GM12878 (cell line): ENCODE data around the gene IRAK2. TPM values are rescaled to one million over a fixed set of nuclear protein-coding genes. Genes with fewer than 3 reads are reported as not detected.
A peak's percentile ranks its signal among the peaks of the same experiment; 100 is the strongest.

Experiments used
- ATAC-seq: fragments of 200-7000 bp; cut with Tn5 transposase; 3 replicates; pipeline ENCODE4 v1.9.1; 2020; ENCODE audit warnings: mild to moderate bottlenecking, moderate library complexity
- BruUV-seq: library from RNA; stranded (reverse); fragments of 400-500 nt; replicated peaks from 2 replicates; lab custom pipeline; 2021; lab: Mats Ljungman, UMichigan
- CTCF ChIA-PET: fragments of 300-600 bp; sonication (Branson Sonifier 250); formaldehyde crosslinking; extraction: SDS; loops from one replicate; lab custom pipeline; 2021; ENCODE audit warnings: inconsistent platforms; lab: Yijun Ruan, JAX
- POLR2A ChIA-PET: fragments of 350-600 bp; formaldehyde crosslinking; extraction: SDS; loops from one replicate; lab custom pipeline; 2021; ENCODE audit warnings: inconsistent platforms; lab: Charles Lee
- RAD21 ChIA-PET: fragments of 300-600 bp; sonication (Branson Sonifier 250); formaldehyde crosslinking; loops from one replicate; lab custom pipeline; 2023; ENCODE audit warnings: antibody characterized with exemption; ENCODE audit not compliant: unreplicated experiment; lab: Charles Lee
- SMC1A ChIA-PET: fragments of 300-600 bp; sonication (Branson Sonifier 250); formaldehyde crosslinking; loops from one replicate; lab custom pipeline; 2023; ENCODE audit not compliant: unreplicated experiment, uncharacterized antibody; lab: Charles Lee
- DNase-seq: peaks from one replicate; pipeline ENCODE4 v3.0.0-alpha.2; 2011; ENCODE audit warnings: low read depth, low spot score
- FAIRE-seq: peaks from 3 replicates; lab custom pipeline; 2011; peaks lifted over from hg19 to GRCh38; lab: Jason Lieb, UNC
- H2AFZ ChIP-seq: 2 replicates; pipeline ENCODE4 v1.6.0; 2011; ENCODE audit warnings: low read depth, low read length, control low read depth; ENCODE audit not compliant: control insufficient read depth
- H3K27ac ChIP-seq: 2 replicates; pipeline ENCODE4 v1.5.1; 2011; ENCODE audit warnings: control low read depth; ENCODE audit not compliant: control insufficient read depth, insufficient read depth
- H3K27me3 ChIP-seq, 2 experiments: replicated peaks in 1 of 2; 2 replicates each; pipeline versions ENCODE4 v1.6.0 to v1.6.1; 2011; ENCODE audit warnings: low read length in 1 of 2; ENCODE audit not compliant: control insufficient read depth in 2 of 2, insufficient read depth in 2 of 2
- H3K36me3 ChIP-seq, 2 experiments: 2 replicates each; pipeline ENCODE4 v1.5.1; 2011; ENCODE audit warnings: low read length in 1 of 2; ENCODE audit not compliant: control insufficient read depth in 2 of 2, insufficient read depth in 2 of 2
- H3K4me1 ChIP-seq: 2 replicates; pipeline ENCODE4 v1.6.1; 2011; ENCODE audit warnings: mild to moderate bottlenecking, low read length, moderate library complexity, mixed read lengths; ENCODE audit not compliant: control insufficient read depth, insufficient read depth
- H3K4me2 ChIP-seq: 2 replicates; pipeline ENCODE4 v1.6.0; 2011; ENCODE audit warnings: control low read depth; ENCODE audit not compliant: control insufficient read depth, insufficient read depth
- H3K4me3 ChIP-seq: fragments of 200-600 bp; sonication (generic); 2 replicates; pipeline ENCODE4 v1.5.1; 2016
- H3K79me2 ChIP-seq: 2 replicates; pipeline ENCODE4 v1.6.0; 2011; ENCODE audit warnings: low read length; ENCODE audit not compliant: control insufficient read depth, insufficient read depth
- H3K9ac ChIP-seq: 2 replicates; pipeline ENCODE4 v1.8.0; 2011; ENCODE audit warnings: low read length, control low read depth, mixed read lengths; ENCODE audit not compliant: control insufficient read depth, insufficient read depth
- H3K9me3 ChIP-seq: replicated peaks from 3 replicates; pipeline ENCODE4 v1.5.1; 2011; ENCODE audit warnings: mild to moderate bottlenecking, low read length; ENCODE audit not compliant: control insufficient read depth, insufficient read depth
- H4K20me1 ChIP-seq: 2 replicates; pipeline ENCODE4 v1.6.0; 2011; ENCODE audit not compliant: control insufficient read depth, insufficient read depth
- CBFB ChIP-seq: IDR thresholded peaks from 2 replicates; pipeline ENCODE4 v1.6.1; 2016; ENCODE audit warnings: antibody characterized with exemption, low read depth
- CREM ChIP-seq: IDR thresholded peaks from 2 replicates; pipeline ENCODE4 v1.6.1; 2014; ENCODE audit warnings: antibody characterized with exemption, low read depth
- FOXM1 ChIP-seq: IDR thresholded peaks from 2 replicates; pipeline ENCODE4 v1.6.1; 2012; ENCODE audit warnings: low read depth, mild to moderate bottlenecking, inconsistent platforms, low read length, moderate library complexity
- GATAD2B ChIP-seq: fragments of 450-650 bp; conservative IDR thresholded peaks from 2 replicates; pipeline ENCODE4 v1.6.1; 2017; ENCODE audit warnings: low read depth, mild to moderate bottlenecking, moderate library complexity
- IKZF1 ChIP-seq: fragments of 450-650 bp; conservative IDR thresholded peaks from 2 replicates; pipeline ENCODE4 v1.6.1; 2017; ENCODE audit warnings: antibody characterized with exemption, mild to moderate bottlenecking
- JUNB ChIP-seq: IDR thresholded peaks from 2 replicates; pipeline ENCODE4 v1.6.1; 2016; ENCODE audit warnings: antibody characterized with exemption, mild to moderate bottlenecking
- NR2C1 ChIP-seq: fragments of 450-650 bp; IDR thresholded peaks from 2 replicates; pipeline ENCODE4 v1.6.1; 2017; ENCODE audit warnings: antibody characterized with exemption, mild to moderate bottlenecking, moderate library complexity
- SPI1 ChIP-seq: IDR thresholded peaks from 2 replicates; pipeline ENCODE4 v1.6.1; 2011; ENCODE audit warnings: low read depth, mild to moderate bottlenecking, low read length, moderate library complexity, borderline replicate concordance; ENCODE audit not compliant: insufficient read depth
- SRF ChIP-seq, 2 experiments: IDR thresholded peaks; 2 replicates each; pipeline ENCODE4 v1.6.1; 2011; ENCODE audit warnings: low read depth in 2 of 2, low read length in 2 of 2, mild to moderate bottlenecking in 1 of 2, moderate library complexity in 1 of 2
- ZBTB40 ChIP-seq: fragments of 450-650 bp; IDR thresholded peaks from 2 replicates; pipeline ENCODE4 v1.6.1; 2016; ENCODE audit warnings: mild to moderate bottlenecking, moderate library complexity, borderline replicate concordance
- ZNF384 ChIP-seq: IDR thresholded peaks from 2 replicates; pipeline ENCODE4 v1.6.1; 2012; ENCODE audit warnings: low read depth, mild to moderate bottlenecking, low read length, improper control_type of control experiment, borderline replicate concordance
- WGBS: methylation state at CpG from one replicate; pipeline ENCODE4 v1.1.6; 2016; ENCODE audit warnings: low lambda C conversion rate; ENCODE audit not compliant: insufficient replicate concordance, insufficient coverage; ENCODE audit errors: missing lambda C conversion rate; 5-methylcytosine and 5-hydroxymethylcytosine counted together
- in situ Hi-C: fragments of 300-500 bp; cut with MboI; formaldehyde crosslinking; loops from 9 replicates; pipeline ENCODE4 v1.14.3; 2018; ENCODE audit warnings: mixed read lengths
- intact Hi-C: fragments of 100-400 bp; cut with micrococcal nuclease; formaldehyde crosslinking; loops from one replicate; pipeline ENCODE4 v1.14.2; 2022; ENCODE audit not compliant: unreplicated experiment
- polyA plus RNA-seq, 11 experiments: library from polyadenylated mRNA; depleted of rRNA in 4 of 11; unstranded in 6 of 11; stranded (reverse) in 5 of 11; fragments of >200 nt; fragmentation: Nextera tagmentation in 4 of 11; fragmentation: Illumina TruSeq in 1 of 11; extraction: Ambion mirVana in 4 of 11; extraction: Trizol in 1 of 11; gene quantifications; 1 replicate in 1 of 11; 2 replicates in 10 of 11; pipeline versions ENCODE4 v1.2.1 to v1.2.3, GENCODE V29; 2011 to 2016; ENCODE audit warnings: inconsistent platforms in 2 of 11, missing spikeins in 2 of 11, low read depth in 1 of 11
- total RNA-seq, 4 experiments: library from RNA; depleted of rRNA in 3 of 4; stranded (reverse); fragments of >200 nt in 3 of 4; fragmentation: Illumina TruSeq in 1 of 4; extraction: Trizol in 1 of 4; gene quantifications; 2 replicates each; pipeline versions ENCODE4 v1.2.1 to v1.2.3, GENCODE V29; 2013 to 2021
- TF ChIP-seq, protein P1 (sequence below): fragments of 150-350 bp; IDR thresholded peaks from 2 replicates; pipeline ENCODE4 v1.6.1; 2014; ENCODE audit warnings: mild to moderate bottlenecking, low read depth, low read length

Gene IRAK2
- total and polyA plus RNA-seq, 10 of the 15 experiments (the other 5 are each of a cell fraction or from before 2014, with no cell fraction given): 0.48 to 5.7 (median 4.5) TPM

DNA sequence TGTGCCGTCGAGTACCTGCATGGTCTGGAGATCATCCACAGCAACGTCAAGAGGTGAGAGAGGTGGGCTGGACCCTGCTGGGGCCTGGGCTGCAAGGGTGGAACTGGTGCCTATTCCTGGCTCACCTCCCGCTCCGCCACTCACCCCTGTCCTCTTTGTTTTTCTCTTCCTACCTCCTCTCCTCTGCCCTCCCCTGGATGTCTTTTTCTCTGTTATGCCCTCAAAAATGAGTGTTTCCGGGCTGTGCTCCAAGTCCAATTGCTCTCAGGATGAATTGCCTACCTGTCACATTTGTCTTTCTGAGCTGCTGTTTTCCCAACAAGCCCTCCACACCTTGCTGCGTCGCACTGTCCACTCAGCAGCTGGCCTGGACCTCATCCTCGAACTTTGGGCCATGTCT, 55.0 kb downstream of the IRAK2 start (continued):
- no peak for TF ChIP-seq SPI1
- no peak for TF ChIP-seq SRF (IDR thresholded peaks at IDR 0.05; ENCODE audit: low read depth in 2 of 2, low read length in 2 of 2)
- no peak for TF ChIP-seq NR2C1

DNA sequence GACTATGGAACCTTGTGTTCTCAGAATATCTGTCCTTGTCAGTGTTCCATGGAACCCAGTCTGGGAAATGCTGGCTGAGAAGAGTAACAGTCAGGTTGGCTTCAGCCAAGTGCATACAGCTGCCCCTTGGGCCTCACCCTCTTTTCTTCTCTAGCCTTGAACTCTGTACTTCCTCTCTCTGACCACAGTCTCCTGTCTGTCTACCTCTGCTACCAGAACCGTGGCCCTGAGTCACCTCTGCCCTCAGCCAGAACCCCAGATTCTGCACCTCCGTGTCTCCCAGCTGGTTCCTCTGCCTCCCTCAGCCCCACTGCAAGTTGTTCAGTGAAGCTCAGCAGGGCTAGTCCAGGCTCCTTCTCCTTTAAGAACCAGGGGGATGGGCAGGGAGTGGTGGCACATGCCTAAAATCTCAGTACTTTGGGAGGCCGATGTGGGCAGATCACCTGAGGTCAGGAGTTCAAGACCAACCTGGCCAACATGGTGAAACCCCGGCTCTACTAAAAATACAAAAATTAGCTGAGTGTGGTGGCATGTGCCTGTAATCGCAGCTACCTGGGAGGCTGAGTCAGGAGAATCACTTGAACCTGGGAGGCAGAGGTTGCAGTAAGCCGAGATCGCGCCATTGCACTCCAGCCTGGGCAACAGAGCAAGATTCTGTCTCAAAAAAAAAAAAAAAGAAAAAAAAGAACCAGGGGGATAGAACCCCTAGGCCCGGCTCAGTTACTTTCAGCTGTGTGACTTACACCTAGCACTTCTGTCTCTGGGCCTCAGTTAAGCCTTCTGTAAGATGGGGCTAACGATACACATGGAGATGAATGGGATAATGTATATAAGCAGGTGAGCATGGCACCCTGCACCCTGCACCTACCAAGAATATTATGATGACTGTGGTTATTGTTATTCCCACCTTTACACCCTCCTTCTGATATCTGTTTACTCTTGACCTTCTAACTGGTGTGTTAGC, 59.2 kb downstream of the IRAK2 start:
- peaks cover 65% of the 10 kb centered on the region for H3K4me1 ChIP-seq
- FAIRE-seq (peak; percentile 86), ATAC-seq (peak; percentile 71), DNase-seq (peak; percentile 75)
- SMC1A ChIA-PET: interaction anchor here (0.5 to 5.2 kb wide), 27 partner anchors 10 to 830 kb away, joined by 3 to 165 read pairs (median 4); partner anchors contain the start of gene TATDN2
- H3K79me2 ChIP-seq: no peaks in the 10 kb centered on the region
- no peak overlapping the region; the same call in 1 of the 2 replicates for H3K27ac ChIP-seq
- intact Hi-C loops: loop anchor here (1.0 to 10.0 kb wide), 7 partner anchors 32 to 269 kb away; partner anchors contain the start of genes BRK1, FANCD2, IRAK2 and PRRT3
- H3K4me2 ChIP-seq: peak overlapping the region; percentile 17
- POLR2A ChIA-PET: interaction anchor here (0.6 to 4.5 kb wide), 18 partner anchors 10 to 306 kb away, joined by 3 to 64 read pairs (median 4); partner anchors contain the start of genes CRELD1, FANCD2 and VHL
- CTCF ChIA-PET: interaction anchor here (0.6 to 2.9 kb wide), 21 partner anchors 10 to 375 kb away, joined by 3 to 31 read pairs (median 4); partner anchors contain the start of genes CRELD1, GHRL, IRAK2 and TATDN2
- H3K9me3 ChIP-seq: no peaks in the 10 kb centered on the region; the same call in 2 of the 3 replicates
- H3K27me3 ChIP-seq: no peaks in the 10 kb centered on the region
- H2AFZ ChIP-seq: no peak overlapping the region
- BruUV-seq: no TSS peak
- H4K20me1 ChIP-seq: no peaks in the 10 kb centered on the region
- RAD21 ChIA-PET: interaction anchor here (0.8 to 5.2 kb wide), 18 partner anchors 10 to 344 kb away, joined by 3 to 99 read pairs (median 5); partner anchors contain the start of genes CIDEC, CRELD1, EMC3 and GHRL
- WGBS: 42% methylated on average over 10 of the region's 10 CpGs
- no peak overlapping the region for H3K4me3 ChIP-seq
- in situ Hi-C loops: no loop called here
- no peak overlapping the region for H3K9ac ChIP-seq
- H3K36me3 ChIP-seq: no peaks in the 10 kb centered on the region; a peak in 2 of 4 replicates
- TF ChIP-seq ZNF384 (no peak), IKZF1 (peak; percentile 63), CBFB (peak; percentile 38; the same call in 1 of the 2 replicates), ZBTB40 (no peak), JUNB (no peak), CREM (0 out of 2 replicates have a peak, but pooled peaks have one; percentile 27), GATAD2B (no peak), FOXM1 (no peak)
- TF ChIP-seq, protein P1, sequence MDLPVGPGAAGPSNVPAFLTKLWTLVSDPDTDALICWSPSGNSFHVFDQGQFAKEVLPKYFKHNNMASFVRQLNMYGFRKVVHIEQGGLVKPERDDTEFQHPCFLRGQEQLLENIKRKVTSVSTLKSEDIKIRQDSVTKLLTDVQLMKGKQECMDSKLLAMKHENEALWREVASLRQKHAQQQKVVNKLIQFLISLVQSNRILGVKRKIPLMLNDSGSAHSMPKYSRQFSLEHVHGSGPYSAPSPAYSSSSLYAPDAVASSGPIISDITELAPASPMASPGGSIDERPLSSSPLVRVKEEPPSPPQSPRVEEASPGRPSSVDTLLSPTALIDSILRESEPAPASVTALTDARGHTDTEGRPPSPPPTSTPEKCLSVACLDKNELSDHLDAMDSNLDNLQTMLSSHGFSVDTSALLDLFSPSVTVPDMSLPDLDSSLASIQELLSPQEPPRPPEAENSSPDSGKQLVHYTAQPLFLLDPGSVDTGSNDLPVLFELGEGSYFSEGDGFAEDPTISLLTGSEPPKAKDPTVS: no peak
